Measurements from ENCODE around the gene ATP5PO. TPM values are rescaled to one million over a fixed set of nuclear protein-coding genes. Genes with fewer than 3 reads are reported as not detected.

ATP5PO gene
- total RNA-seq, 6 experiments from 2014 or later = 87.3 to 191 (median 98.7) TPM

DNA sequence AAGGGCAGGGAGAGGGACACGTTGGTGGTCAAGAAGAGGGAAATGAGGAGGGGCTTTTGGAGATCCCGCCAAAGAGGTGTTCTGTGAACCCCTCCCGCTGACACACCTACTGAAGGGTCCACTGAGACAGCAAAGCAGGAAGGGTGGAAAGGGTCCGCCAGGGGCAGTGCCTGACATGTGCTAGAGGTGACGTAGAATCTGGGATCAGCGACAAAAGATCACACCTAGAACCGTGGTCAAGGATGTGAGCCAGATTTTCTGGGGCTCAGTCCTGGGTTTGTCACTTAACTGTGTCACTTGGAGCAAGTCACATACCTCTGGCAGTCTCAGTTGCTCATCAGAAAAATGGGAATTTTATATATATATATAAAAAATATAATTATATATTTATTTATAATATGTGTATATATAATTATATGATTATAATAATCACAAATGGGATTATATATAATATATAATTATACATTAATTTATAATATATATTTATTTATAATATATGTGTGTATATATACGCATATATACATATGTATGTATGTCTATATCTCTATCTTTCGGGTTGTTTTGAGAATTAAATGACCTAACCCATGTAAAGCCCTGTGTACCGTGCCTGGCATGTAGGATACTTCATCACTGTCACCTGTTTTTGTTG lies 35.0 kb upstream of the ATP5PO start:
- no peaks in the 10 kb centered on the region for H3K9me3 ChIP-seq
- H3K27me3 ChIP-seq = no peaks in the 10 kb centered on the region
- ATAC-seq = no peak
- no peak for TF ChIP-seq POLR2A (IDR thresholded peaks at IDR 0.05)
- TF ChIP-seq, protein P1, sequence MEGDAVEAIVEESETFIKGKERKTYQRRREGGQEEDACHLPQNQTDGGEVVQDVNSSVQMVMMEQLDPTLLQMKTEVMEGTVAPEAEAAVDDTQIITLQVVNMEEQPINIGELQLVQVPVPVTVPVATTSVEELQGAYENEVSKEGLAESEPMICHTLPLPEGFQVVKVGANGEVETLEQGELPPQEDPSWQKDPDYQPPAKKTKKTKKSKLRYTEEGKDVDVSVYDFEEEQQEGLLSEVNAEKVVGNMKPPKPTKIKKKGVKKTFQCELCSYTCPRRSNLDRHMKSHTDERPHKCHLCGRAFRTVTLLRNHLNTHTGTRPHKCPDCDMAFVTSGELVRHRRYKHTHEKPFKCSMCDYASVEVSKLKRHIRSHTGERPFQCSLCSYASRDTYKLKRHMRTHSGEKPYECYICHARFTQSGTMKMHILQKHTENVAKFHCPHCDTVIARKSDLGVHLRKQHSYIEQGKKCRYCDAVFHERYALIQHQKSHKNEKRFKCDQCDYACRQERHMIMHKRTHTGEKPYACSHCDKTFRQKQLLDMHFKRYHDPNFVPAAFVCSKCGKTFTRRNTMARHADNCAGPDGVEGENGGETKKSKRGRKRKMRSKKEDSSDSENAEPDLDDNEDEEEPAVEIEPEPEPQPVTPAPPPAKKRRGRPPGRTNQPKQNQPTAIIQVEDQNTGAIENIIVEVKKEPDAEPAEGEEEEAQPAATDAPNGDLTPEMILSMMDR (IDR thresholded peaks at IDR 0.05) = no peak
- H3K36me3 ChIP-seq = no peaks in the 10 kb centered on the region
- peak overlapping the region in 1 of 3 donors; percentile 8 for H3K27ac ChIP-seq
- 54% methylated on average over 7 of the region's 10 CpGs for WGBS (ENCODE audit: insufficient coverage, low coverage, low lambda C conversion rate, missing lambda C conversion rate)
- no peak for DNase-seq
- no peak overlapping the region for H3K4me3 ChIP-seq
- no peaks in the 10 kb centered on the region for H3K4me1 ChIP-seq
- intact Hi-C loops (cut with DNase I) = no loop called here

DNA sequence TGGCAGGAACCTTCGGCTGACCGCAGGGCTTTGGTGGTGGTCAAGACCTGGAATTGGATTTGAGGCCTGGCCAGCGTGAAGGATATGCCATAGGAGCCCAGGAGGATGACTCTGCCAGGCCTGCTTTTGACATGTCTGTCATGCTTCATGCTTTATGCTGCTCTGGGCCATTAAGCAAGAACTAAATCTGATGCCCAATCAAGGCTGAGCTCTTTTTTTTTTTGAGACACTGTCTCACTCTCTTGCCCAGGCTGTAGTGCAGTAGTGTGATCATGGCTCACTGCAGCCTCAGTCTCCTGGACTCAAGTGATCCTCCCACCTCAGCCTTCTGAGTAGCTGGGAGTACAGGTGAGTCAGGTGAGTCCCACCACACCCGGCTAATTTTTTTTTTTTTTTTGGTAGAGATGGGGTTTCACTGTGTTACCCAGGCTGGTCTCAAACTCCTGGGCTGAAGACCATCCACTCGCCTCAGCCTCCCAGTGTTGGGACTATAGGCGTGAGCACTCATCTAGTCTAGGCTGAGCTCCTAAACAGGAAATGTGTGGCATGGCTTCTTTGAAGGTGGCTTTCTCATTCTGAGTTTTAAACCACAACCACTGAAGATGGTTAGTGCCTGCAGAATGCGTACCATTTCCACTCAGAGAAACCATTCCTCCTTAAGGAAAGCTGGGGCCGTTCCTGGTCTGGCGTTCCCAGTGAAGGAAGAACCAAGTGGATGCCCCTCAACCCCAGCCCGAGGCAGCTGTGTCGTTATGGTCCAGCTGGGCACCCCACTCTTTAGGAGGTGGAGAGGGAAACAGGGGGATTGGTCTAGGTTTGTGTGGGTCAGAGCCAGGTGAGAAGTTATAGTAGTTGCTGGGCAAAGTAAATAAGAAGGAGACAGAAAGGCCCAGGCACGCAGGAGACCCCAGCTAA lies 34.2 kb upstream of the ATP5PO start:
- TF ChIP-seq POLR2A (IDR thresholded peaks at IDR 0.05) = no peak
- TF ChIP-seq, protein P1 (IDR thresholded peaks at IDR 0.05) = no peak
- intact Hi-C loops (cut with DNase I) = no loop called here
- H3K4me1 ChIP-seq = no peaks in the 10 kb centered on the region
- peak overlapping the region in 1 of 3 donors; percentile 8 for H3K27ac ChIP-seq
- ATAC-seq = peak in 1 of 4 donors; percentile 27
- 86% methylated on average over 9 of the region's 12 CpGs for WGBS (ENCODE audit: insufficient coverage, low coverage, low lambda C conversion rate, missing lambda C conversion rate)
- H3K4me3 ChIP-seq = no peak overlapping the region
- no peaks in the 10 kb centered on the region for H3K27me3 ChIP-seq
- no peaks in the 10 kb centered on the region for H3K36me3 ChIP-seq
- DNase-seq = no peak
- H3K9me3 ChIP-seq = no peaks in the 10 kb centered on the region

DNA sequence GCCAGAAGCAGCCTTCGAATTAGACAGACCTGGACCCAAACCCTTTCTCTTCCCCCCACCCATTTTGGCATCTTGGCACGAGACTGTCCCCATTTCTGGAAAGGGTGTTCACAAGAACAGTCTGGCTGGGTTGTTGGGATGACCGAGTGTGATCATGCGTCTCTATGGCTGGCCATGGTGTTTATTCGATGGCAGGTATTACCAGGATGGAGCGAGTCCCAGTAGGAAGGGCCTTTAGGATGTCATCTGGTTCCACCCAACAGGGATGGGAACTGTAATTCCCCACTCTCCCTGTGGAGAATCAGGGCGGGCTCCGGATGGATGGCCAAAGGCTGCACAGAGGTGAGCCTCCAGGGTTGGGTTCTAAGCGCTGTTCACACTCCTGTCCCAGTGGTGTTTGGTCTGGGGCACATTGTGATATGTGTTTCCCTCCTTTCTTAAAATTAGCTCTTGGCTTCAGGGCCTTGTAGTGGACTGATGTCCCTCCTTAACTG lies 33.4 kb upstream of the ATP5PO start:
- Histone ChIP-seq H3K36me3 (no peaks in the 10 kb centered on the region), H3K27ac (no peak overlapping the region), H3K9me3 (no peaks in the 10 kb centered on the region), H3K4me3 (no peak overlapping the region), H3K27me3 (no peaks in the 10 kb centered on the region), H3K4me1 (no peaks in the 10 kb centered on the region)
- intact Hi-C loops (cut with DNase I) = no loop called here
- DNase-seq (no peak), ATAC-seq (no peak)
- WGBS (ENCODE audit: insufficient coverage, low coverage, low lambda C conversion rate, missing lambda C conversion rate) = 71% methylated on average over 7 of the region's 9 CpGs
- TF ChIP-seq POLR2A (IDR thresholded peaks at IDR 0.05) = no peak
- TF ChIP-seq, protein P1 (IDR thresholded peaks at IDR 0.05) = no peak

DNA sequence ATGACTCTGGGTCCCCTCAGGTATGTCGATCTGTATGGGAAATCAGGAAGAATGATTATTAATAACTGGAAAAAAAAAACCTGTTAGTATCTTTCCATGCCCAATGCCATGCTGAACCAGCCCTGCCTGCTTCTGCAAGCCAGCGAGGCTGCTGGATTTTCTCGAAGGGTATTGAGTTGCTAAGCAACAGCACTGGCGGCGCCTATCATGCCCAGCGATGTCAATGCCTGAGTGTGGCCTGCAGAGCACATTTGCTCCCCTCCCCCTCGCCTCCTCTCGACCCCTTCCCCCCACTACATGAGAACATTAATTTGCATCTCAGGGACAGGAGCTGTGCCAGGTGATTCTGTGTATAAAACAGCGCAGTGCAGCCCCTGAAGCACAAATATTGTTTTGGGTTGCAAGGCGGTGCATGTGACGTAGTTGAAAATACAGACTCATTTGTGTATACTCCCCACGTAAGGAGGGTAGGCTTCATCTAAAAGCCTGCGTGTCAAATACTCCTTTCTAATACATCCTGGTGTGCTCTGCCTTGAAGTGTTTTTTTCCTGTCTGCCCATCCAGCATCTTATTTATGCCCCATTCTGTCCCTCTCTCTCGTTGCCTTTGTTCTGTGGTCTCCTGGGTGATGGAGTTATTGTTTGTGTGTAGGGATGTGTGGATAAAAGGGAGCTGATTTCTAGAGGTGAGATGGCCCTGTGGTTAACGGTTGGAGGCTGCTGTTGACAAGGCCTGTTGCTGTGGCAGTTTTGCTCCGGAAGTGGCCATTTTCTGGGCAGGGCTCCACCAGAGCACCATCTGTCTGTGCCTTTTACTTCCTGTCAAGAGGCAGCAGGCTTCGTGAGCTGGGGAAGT lies 32.7 kb upstream of the ATP5PO start:
- no peaks in the 10 kb centered on the region for H3K27me3 ChIP-seq
- TF ChIP-seq POLR2A (IDR thresholded peaks at IDR 0.05) = no peak
- TF ChIP-seq, protein P1 (IDR thresholded peaks at IDR 0.05) = no peak
- H3K4me3 ChIP-seq = no peak overlapping the region
- peak; percentile 33 to 65 (median 58) for ATAC-seq
- H3K36me3 ChIP-seq = no peaks in the 10 kb centered on the region
- WGBS (ENCODE audit: insufficient coverage, low coverage, low lambda C conversion rate, missing lambda C conversion rate) = 45% methylated on average over 13 of the region's 17 CpGs
- no peaks in the 10 kb centered on the region for H3K9me3 ChIP-seq
- no peaks in the 10 kb centered on the region for H3K4me1 ChIP-seq
- DNase-seq = no peak
- intact Hi-C loops (cut with DNase I) = no loop called here
- no peak overlapping the region for H3K27ac ChIP-seq
